ENCODE results near the gene ZNF629.

ZNF629 gene

DNA sequence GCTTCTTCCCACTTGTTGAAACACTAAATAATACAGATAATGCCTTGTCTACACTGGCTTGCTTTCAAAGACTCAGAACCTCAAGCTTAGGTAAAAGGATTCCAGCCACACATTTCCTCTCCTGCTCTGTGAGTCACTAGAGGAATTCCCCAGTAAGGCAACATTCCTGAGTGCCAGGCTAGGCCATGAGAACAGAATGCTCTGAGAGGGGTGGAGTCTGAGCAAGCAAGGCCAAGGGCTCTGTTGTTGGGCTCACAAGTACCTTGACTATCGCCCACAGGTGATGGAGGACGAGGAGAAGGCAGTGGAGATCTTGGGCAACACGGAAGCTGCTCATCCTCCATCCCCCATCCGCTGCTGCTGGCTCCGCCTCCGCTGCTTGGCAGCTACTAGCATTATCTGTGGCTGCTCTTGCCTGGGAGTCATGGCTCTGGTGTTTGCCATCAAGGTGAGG lies 45.5 kb downstream of the ZNF629 start:
- TF ChIP-seq, protein P1, sequence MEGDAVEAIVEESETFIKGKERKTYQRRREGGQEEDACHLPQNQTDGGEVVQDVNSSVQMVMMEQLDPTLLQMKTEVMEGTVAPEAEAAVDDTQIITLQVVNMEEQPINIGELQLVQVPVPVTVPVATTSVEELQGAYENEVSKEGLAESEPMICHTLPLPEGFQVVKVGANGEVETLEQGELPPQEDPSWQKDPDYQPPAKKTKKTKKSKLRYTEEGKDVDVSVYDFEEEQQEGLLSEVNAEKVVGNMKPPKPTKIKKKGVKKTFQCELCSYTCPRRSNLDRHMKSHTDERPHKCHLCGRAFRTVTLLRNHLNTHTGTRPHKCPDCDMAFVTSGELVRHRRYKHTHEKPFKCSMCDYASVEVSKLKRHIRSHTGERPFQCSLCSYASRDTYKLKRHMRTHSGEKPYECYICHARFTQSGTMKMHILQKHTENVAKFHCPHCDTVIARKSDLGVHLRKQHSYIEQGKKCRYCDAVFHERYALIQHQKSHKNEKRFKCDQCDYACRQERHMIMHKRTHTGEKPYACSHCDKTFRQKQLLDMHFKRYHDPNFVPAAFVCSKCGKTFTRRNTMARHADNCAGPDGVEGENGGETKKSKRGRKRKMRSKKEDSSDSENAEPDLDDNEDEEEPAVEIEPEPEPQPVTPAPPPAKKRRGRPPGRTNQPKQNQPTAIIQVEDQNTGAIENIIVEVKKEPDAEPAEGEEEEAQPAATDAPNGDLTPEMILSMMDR (IDR thresholded peaks at IDR 0.05; ENCODE audit: extremely low read depth, insufficient read depth, missing control alignments), result no peak
- no peak for DNase-seq (ENCODE audit: low spot score)
- in situ Hi-C loops (cut with MboI; ENCODE audit: low pct_unique_long_range_greater_than_20kb, low sequenced_read_pairs, unreplicated experiment), result no loop called here

DNA sequence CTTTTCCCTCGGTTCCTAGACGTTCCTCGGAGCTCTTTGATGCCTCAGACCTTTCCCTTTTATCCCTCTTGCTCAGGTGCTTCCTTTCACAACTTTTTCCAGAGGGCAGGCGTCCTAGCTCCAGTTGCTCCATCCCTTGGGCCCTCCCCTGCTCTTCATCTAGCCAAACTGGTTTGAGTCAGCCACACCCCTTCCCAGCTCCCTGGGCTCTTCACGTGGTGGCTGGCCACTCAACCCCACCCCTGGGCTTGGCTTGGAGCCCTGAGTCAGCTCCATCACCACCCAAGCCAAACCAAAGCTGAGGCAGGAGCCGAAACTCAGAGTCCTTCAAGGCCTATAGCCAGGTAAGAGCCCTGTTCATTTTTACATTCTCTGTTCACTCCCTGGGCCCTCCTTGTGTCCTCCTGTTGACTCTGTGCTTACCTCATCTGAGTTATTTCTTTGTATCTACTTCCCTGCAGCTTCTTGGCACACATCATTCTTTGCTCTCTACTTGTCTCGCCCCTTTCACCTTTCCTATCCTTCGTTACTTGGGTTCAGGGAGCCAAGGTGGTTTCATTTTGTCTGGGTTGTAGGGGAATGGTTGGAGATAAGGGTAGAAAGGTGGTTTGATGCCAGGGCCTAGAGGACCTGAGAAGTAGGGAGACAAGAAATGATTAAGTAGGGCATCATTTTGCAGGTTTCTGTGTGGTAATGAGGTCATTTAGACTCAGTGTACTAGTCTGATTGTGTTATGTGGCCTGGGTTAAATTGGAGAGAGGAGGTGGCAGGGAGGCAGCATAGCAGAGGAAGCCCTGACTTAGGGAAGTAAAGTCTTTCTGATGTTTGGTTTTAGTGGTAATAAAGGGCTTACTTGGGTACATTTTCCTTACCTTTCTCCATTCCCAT lies 46.4 kb downstream of the ZNF629 start:
- TF ChIP-seq, protein P1 (IDR thresholded peaks at IDR 0.05; ENCODE audit: extremely low read depth, insufficient read depth, missing control alignments), result no peak
- in situ Hi-C loops (cut with MboI; ENCODE audit: low pct_unique_long_range_greater_than_20kb, low sequenced_read_pairs, unreplicated experiment), result no loop called here
- DNase-seq (ENCODE audit: low spot score), result no peak

DNA sequence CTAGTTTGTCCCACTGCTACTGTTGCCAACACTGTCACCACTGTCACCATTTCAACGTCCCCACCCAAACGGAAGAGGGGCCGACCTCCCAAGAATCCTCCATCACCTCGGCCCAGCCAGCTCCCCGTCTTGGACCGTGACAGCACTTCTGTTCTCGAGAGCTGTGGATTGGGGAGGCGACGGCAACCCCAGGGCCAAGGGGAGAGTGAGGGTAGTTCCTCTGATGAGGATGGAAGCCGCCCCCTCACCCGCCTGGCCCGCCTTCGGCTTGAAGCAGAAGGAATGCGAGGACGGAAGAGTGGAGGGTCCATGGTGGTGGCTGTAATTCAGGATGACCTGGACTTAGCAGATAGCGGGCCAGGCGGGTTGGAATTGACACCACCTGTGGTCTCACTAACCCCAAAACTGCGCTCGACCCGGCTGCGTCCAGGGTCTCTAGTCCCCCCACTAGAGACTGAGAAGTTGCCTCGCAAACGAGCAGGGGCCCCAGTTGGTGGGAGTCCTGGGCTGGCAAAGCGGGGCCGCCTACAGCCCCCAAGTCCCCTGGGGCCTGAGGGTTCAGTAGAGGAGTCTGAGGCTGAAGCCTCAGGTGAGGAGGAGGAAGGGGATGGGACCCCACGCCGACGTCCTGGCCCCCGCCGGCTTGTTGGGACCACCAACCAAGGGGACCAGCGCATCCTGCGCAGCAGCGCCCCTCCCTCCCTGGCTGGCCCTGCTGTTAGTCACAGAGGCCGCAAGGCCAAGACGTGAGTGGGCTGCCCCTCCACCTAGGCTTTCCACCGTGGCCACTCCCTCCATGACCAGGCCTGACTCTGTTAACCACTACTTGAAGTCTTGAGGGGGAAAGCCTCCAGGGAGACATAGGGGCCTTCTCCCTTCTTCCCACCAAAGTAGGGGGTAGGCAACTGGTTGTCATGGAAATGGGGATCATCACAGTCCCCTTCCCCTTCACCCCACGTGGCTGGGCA lies 47.7 kb downstream of the ZNF629 start:
- TF ChIP-seq, protein P1 (IDR thresholded peaks at IDR 0.05; ENCODE audit: extremely low read depth, insufficient read depth, missing control alignments), result no peak
- in situ Hi-C loops (cut with MboI; ENCODE audit: low pct_unique_long_range_greater_than_20kb, low sequenced_read_pairs, unreplicated experiment), result no loop called here

DNA sequence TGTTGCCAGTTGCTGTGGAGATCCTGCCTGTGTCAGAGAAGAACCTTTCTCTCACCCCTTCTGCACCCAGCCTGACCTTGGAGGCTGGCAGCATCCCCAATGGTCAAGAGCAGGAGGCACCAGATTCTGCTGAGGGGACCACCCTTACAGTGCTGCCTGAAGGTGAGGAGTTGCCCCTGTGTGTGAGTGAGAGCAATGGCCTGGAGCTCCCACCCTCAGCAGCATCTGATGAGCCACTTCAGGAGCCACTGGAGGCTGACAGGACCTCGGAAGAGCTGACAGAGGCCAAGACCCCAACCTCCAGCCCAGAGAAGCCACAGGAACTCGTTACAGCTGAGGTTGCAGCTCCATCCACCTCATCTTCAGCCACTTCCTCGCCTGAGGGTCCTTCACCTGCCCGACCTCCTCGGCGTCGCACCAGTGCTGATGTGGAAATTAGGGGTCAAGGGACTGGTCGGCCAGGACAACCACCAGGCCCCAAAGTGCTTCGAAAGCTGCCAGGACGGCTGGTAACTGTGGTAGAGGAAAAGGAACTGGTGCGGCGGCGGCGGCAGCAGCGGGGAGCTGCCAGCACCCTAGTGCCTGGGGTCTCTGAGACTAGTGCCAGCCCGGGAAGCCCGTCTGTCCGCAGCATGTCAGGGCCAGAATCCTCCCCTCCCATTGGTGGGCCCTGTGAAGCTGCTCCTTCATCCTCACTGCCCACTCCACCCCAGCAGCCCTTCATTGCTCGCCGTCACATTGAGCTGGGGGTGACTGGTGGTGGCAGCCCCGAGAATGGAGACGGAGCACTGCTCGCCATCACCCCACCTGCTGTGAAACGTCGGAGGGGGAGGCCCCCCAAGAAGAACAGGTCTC lies 49.0 kb downstream of the ZNF629 start:
- no peak for DNase-seq (ENCODE audit: low spot score)
- in situ Hi-C loops (cut with MboI; ENCODE audit: low pct_unique_long_range_greater_than_20kb, low sequenced_read_pairs, unreplicated experiment), result no loop called here

More for the DNA sequence above, 47.7 kb downstream of the ZNF629 start:
- DNase-seq (ENCODE audit: low spot score), result no peak

DNA sequence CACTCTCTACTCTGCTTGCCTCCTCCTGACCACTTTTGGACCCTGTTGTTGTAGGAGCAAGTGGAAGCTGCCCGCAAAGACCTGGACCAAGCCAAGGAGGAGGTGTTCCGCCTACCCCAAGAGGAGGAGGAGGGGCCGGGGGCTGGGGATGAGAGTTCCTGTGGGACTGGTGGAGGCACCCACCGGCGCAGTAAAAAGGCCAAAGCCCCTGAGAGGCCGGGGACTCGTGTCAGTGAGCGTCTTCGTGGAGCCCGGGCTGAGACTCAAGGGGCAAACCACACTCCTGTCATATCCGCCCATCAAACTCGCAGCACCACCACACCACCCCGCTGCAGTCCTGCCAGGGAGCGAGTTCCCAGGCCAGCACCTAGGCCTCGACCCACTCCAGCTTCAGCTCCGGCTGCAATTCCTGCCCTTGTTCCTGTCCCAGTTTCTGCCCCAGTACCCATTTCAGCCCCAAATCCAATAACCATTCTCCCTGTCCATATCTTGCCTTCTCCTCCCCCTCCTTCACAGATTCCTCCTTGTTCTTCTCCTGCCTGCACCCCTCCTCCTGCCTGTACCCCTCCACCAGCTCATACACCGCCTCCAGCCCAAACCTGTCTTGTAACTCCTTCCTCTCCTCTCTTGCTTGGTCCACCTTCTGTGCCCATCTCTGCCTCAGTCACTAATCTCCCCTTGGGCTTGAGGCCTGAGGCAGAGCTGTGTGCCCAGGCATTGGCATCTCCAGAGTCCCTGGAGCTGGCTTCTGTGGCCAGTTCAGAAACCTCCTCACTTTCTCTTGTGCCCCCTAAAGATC lies 49.8 kb downstream of the ZNF629 start:
- in situ Hi-C loops (cut with MboI; ENCODE audit: low pct_unique_long_range_greater_than_20kb, low sequenced_read_pairs, unreplicated experiment), result no loop called here
- no peak for DNase-seq (ENCODE audit: low spot score)
- TF ChIP-seq, protein P1 (IDR thresholded peaks at IDR 0.05; ENCODE audit: extremely low read depth, insufficient read depth, missing control alignments), result no peak

More for the DNA sequence above, 49.0 kb downstream of the ZNF629 start:
- TF ChIP-seq, protein P1 (IDR thresholded peaks at IDR 0.05; ENCODE audit: extremely low read depth, insufficient read depth, missing control alignments), result no peak

All from GM13977 (cell line).